Panc1 (cell line): ENCODE results near the gene MEX3A. TPM values are rescaled to one million over a fixed set of nuclear protein-coding genes. Genes with fewer than 3 reads are reported as not detected.

Source experiments
- ATAC-seq: fragments of 200-7000 bp; cut with Tn5 transposase; 2 replicates; pipeline ENCODE4 v1.9.1; 2020; ENCODE audit warnings: mild to moderate bottlenecking, moderate library complexity
- Bru-seq: library from RNA; stranded (reverse); fragments of 400-500 nt; gene quantifications from one replicate; lab custom pipeline; 2021; lab: Mats Ljungman, UMichigan
- BruChase-seq, 2 experiments: library from RNA; stranded (reverse); fragments of 400-500 nt; gene quantifications; one replicate each; lab custom pipeline; 2021; lab: Mats Ljungman, UMichigan
- BruUV-seq: library from RNA; stranded (reverse); fragments of 400-500 nt; replicated peaks from 2 replicates; lab custom pipeline; 2021; lab: Mats Ljungman, UMichigan
- CTCF ChIA-PET: fragments of 300-600 bp; sonication (Branson Sonifier 250); formaldehyde crosslinking; loops from one replicate; lab custom pipeline; 2022; ENCODE audit warnings: antibody characterized with exemption; lab: Charles Lee
- POLR2A ChIA-PET: fragments of 300-600 bp; sonication (Branson Sonifier 250); formaldehyde crosslinking; loops from one replicate; lab custom pipeline; 2022; ENCODE audit warnings: antibody characterized with exemption; lab: Charles Lee
- DNase-seq: peaks from one replicate; pipeline ENCODE4 v3.0.0-alpha.2; 2010; ENCODE audit warnings: low read depth, low spot score
- H3K27ac ChIP-seq: 2 replicates; pipeline ENCODE4 v1.5.1; 2011; ENCODE audit warnings: mild to moderate bottlenecking, low read length, inconsistent platforms
- H3K27me3 ChIP-seq: fragments of 200-500 bp; sonication (Bioruptor generic); 2 replicates; pipeline ENCODE4 v1.6.0; 2014; ENCODE audit warnings: low read length, inconsistent platforms; ENCODE audit not compliant: control insufficient read depth, insufficient read depth
- H3K36me3 ChIP-seq: fragments of 200-500 bp; sonication (Bioruptor generic); 2 replicates; pipeline ENCODE4 v1.5.1; 2014; ENCODE audit warnings: inconsistent platforms, mild to moderate bottlenecking, low read length, moderate library complexity; ENCODE audit not compliant: control insufficient read depth, insufficient read depth
- H3K4me1 ChIP-seq: 2 replicates; pipeline ENCODE4 v1.5.1; 2011; ENCODE audit warnings: inconsistent platforms, mild to moderate bottlenecking, low read length, moderate library complexity; ENCODE audit not compliant: control insufficient read depth, insufficient read depth
- H3K4me3 ChIP-seq, 2 experiments: 2 replicates each; pipeline ENCODE4 v1.5.1; 2011 to 2012; ENCODE audit warnings: low read depth in 2 of 2, low read length in 2 of 2, mild to moderate bottlenecking in 2 of 2, inconsistent platforms in 1 of 2, moderate library complexity in 1 of 2
- H3K9me3 ChIP-seq: fragments of 200-500 bp; sonication (Bioruptor generic); 2 replicates; pipeline ENCODE4 v1.5.1; 2014; ENCODE audit warnings: low read depth, mild to moderate bottlenecking, inconsistent platforms, low read length, moderate library complexity; ENCODE audit not compliant: control insufficient read depth, insufficient read depth
- CTCF ChIP-seq: fragments of 450-650 bp; IDR thresholded peaks from 2 replicates; pipeline ENCODE4 v1.5.1; 2017; ENCODE audit warnings: mild to moderate bottlenecking
- POLR2AphosphoS5 ChIP-seq: IDR thresholded peaks from 2 replicates; pipeline ENCODE4 v1.6.1; 2012; ENCODE audit warnings: mild to moderate bottlenecking, low read depth, low read length, moderate library complexity
- REST ChIP-seq, 2 experiments: IDR thresholded peaks; 2 replicates each; pipeline ENCODE4 v1.6.1; 2011 to 2012; ENCODE audit warnings: low read depth in 2 of 2, control low read depth in 1 of 2, low read length in 1 of 2, mild to moderate bottlenecking in 1 of 2, moderate library complexity in 1 of 2; ENCODE audit not compliant: insufficient read depth in 1 of 2
- SIN3A ChIP-seq: IDR thresholded peaks from 2 replicates; pipeline ENCODE4 v1.6.1; 2012; ENCODE audit warnings: low read depth, mild to moderate bottlenecking, low read length, moderate library complexity, borderline replicate concordance; ENCODE audit not compliant: insufficient read depth
- TCF7L2 ChIP-seq: IDR thresholded peaks from 2 replicates; pipeline ENCODE4 v1.6.1; 2011; ENCODE audit warnings: mild to moderate bottlenecking, low read depth, low read length, inconsistent platforms
- in situ Hi-C: cut with HindIII; loops from 2 replicates; pipeline ENCODE4 v1.10.0; 2016; ENCODE audit warnings: low sequenced_read_pairs, low pct_unique_long_range_greater_than_20kb
- intact Hi-C: fragments of 100-400 bp; cut with micrococcal nuclease; formaldehyde crosslinking; loops from one replicate; pipeline ENCODE4 v1.10.0; 2022; ENCODE audit not compliant: unreplicated experiment
- long read RNA-seq: library from polyadenylated mRNA; unstranded; transcript quantifications from one replicate; pipeline ENCODE4 v2.0.0, GENCODE V29; 2021; ENCODE audit not compliant: unreplicated experiment
- polyA plus RNA-seq: library from polyadenylated mRNA; unstranded; fragments of >200 nt; gene quantifications from one replicate; pipeline ENCODE4 v1.2.1, GENCODE V29; 2012; ENCODE audit warnings: missing spikeins; ENCODE audit not compliant: insufficient read length
- total RNA-seq: library from RNA; stranded (reverse); gene quantifications from one replicate; pipeline ENCODE4 v1.2.1, GENCODE V29; 2021; ENCODE audit not compliant: unreplicated experiment

MEX3A gene
- total RNA-seq, result 15.8 TPM
- polyA plus RNA-seq, result 33.1 TPM
- percentile 56 among the genes with signal in this experiment for Bru-seq, nascent RNA
- percentile 84 among the genes with signal in this experiment for BruChase-seq, experiment 1, labeled RNA remaining after a 2-hour chase
- BruChase-seq, experiment 2, labeled RNA remaining after a 6-hour chase, result percentile 73 among the genes with signal in this experiment
- long read RNA-seq, full-length matches to known transcripts, result 2 of 25 reads
- long read RNA-seq, partial matches to known transcripts, result 1 of 25 reads
- long read RNA-seq, other reads (novel, unspliced or antisense), result 22 of 25 reads

- Histone ChIP-seq H3K27me3 (no peaks in the 10 kb centered on the region), H3K27ac (peak within 1 kb of the TSS; percentile 75), H3K4me1 (peaks cover 10% of the 10 kb centered on the region), H3K4me3 (peak within 1 kb of the TSS; percentile 66 to 74), H3K36me3 (no peaks in the 10 kb centered on the region; the same call in 1 of the 2 replicates), H3K9me3 (no peaks in the 10 kb centered on the region)
- ATAC-seq (peak; percentile 89), DNase-seq (no peak)
- CTCF ChIA-PET, result no interaction called here
- intact Hi-C loops (no loop called here), in situ Hi-C loops (no loop called here)
- TF ChIP-seq TCF7L2 (no peak), REST (IDR thresholded peaks at IDR 0.05; ENCODE audit: insufficient read depth in 1 of 2, low read depth in 2 of 2, low read length in 1 of 2) (no peak), CTCF (no peak), SIN3A (peak; percentile 91), POLR2AphosphoS5 (peak; percentile 29; the same call in 1 of the 2 replicates)
- POLR2A ChIA-PET, result no interaction called here
- BruUV-seq, result no TSS peak
Observed at GRCh38 chr1:156082309-156083091, at the start of gene MEX3A. Gene MEX3A, minus strand, starts transcription at chr1:156082465. Its CDS starts 467 bp downstream, at chr1:156081998.

GRCh38 chr1:156130578-156130942, 48.3 kb upstream of the MEX3A start:
- ATAC-seq (no peak), DNase-seq (no peak)
- ChIA-PET CTCF (interaction anchor here (0.8 to 3.1 kb wide), 4 partner anchors 28 to 36 kb away, joined by 3 to 23 read pairs (median 4); no protein-coding TSS in a partner anchor), POLR2A (no interaction called here)
- Histone ChIP-seq H3K27ac (peak overlapping the region; percentile 95), H3K4me1 (peaks cover 52% of the 10 kb centered on the region), H3K36me3 (peaks cover 14% of the 10 kb centered on the region), H3K9me3 (no peaks in the 10 kb centered on the region), H3K4me3 (no peak overlapping the region), H3K27me3 (no peaks in the 10 kb centered on the region)
- BruUV-seq, result no TSS peak
- intact Hi-C loops (loop anchor here (1.0 kb wide), 1 partner anchor 34 kb away; no protein-coding TSS in a partner anchor), in situ Hi-C loops (no loop called here)
- no peak for TF ChIP-seq REST (IDR thresholded peaks at IDR 0.05; ENCODE audit: insufficient read depth in 1 of 2, low read depth in 2 of 2, low read length in 1 of 2)
- no peak for TF ChIP-seq SIN3A
- no peak; the same call in 1 of the 2 replicates for TF ChIP-seq POLR2AphosphoS5
- no peak; the same call in 1 of the 2 replicates for TF ChIP-seq CTCF
- TF ChIP-seq TCF7L2, result no peak
